Activated gamma-delta T cell treated with anti-CD3 and anti-CD28 coated beads, Interleukin-2, amount 50 U/mL, for 16 hours (primary cell): ENCODE measurements around the gene SERPINE1.
A peak's percentile ranks its signal among the peaks of the same experiment; 100 is the strongest.

Experiments
- DNase-seq: peaks from one replicate; pipeline ENCODE4 v3.0.0-alpha.2; 2020; ENCODE audit warnings: low read depth

Gene SERPINE1

DNA sequence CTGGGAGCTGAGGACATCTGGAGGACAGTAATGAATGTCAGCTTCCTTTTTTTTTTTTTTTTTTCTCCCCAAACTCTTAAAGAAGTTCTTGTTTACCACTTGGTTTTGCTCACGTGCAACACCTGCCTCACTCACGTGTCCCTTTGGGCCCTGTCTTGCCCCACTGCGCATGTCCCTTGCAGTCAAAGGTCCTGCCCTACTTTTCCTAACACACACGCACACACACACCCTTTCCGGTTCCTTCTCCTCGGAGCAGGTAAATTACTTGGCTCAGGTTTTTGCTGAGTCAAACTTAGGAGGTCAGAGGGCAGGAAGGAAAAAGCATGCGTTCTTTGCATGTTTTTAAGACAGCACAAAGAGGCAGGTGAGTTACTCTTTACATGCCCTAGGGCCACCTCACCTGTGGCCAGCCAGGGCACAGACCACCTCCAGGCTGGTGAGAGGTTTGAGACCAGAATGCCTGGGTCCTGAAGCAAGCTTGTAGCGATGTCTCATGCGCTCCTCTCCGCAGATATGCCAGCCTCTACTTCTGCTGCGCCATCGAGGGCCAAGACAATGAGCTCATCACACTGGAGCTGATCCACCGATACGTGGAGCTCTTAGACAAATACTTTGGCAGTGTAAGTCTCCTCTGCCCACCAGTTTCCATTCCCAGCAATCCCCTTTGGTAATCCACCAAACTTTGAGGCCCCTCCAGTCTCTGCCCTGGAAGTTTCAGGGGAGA is 30.1 kb downstream of the SERPINE1 start:
- no peak for DNase-seq

DNA sequence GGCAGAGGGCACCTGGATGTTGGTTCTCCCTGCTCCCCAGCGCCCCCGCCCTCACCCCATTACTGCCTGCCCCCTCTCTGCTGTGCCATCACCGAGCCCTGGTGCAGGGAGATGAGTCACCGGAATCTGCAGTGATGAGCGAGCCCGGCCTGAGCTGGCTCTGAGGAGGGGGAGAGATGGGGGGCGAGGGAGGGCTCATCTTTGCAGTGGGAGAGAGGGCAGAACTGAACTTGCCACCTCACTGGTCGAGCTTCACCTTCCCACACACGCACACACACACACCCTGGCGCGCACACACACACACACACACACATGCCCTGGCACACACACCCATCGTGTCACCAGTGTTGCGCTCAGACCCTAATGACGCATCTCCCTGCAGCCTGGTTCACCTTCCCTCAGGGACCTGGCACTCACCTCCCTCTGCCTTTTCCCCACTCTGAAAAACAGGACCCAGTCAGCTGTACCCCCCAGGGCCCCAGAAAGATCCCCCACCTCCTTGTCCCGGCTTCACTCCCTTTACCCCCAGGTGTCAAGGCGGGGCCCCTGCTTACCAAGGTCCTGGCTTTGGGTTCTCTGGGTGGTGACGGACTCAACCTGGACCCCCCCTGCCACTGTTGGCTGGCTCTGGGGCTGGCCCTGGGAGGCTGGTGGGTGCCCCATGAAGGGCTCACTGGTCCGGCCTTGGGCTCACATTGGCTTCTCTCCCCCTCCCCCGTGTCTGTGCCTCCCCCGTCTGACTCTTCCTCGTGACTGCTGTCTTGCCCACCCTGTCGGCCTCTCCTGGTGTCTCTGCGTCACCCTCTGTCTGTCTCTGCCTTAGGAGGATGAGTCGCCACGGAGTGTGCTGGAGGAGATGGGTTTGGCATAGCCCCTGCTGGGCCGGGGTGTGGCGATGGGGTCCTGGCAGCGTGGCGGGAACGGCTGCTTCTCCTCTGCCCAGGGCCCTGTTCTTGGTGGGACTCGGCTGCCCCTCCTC is 33.1 kb downstream of the SERPINE1 start:
- DNase-seq, result no peak

DNA sequence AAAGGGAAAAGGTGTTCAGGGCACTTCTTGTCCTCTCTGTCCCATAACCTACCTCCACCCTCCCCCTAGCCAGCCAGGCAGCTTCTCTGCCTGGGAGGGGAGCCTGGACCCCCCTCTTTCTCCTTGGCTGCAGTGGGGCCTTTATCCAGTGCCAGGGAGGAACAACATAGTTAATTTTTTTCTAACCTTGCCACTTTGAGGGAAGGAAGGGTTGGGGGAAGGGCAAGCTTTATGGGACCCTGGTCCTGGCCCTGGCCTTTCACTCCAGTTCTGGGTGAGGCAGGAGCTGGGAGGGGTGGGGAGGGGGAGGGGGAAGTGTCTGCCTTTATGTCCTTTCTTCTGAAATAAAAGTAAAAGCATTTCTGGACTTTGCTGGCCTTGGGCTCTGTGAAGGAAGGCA is 34.0 kb downstream of the SERPINE1 start:
- no peak for DNase-seq

DNA sequence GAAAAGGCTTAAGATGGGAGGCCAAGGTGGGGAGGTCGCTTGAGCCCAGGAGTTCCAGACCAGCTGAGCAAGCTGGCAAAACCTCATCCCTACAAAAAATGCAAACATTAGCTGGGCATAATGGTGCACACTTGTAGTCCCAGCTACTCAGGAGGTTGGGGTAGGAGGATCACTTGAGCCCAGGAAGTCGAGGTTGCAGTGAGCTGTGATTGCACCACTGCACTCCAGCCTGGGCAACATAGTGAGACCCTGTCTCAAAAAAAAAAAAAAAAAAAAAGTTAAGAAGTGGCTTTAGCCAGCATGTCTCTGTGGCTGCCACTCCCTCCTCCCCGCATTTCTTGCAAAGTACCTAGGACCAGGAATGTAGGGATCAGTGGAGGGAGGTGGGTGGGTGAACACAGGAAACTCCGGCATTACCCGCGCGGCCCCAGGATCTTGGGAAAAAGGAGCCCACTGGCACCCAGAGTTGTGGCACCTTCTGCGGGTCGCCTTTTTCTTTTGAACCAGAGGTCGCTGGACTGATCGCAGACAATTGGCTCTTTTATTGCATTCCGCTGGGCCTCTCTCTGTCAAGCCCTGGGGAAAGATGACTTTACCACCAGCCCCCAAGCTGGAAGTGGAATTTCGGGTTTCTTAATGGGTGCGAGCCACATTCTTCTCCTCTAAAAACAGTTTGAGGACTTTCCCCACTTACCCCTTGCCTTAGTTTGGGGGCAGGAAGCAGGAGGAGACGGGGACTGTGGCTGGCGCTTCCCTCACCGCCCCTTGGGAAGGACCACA is 35.0 kb downstream of the SERPINE1 start:
- no peak for DNase-seq

DNA sequence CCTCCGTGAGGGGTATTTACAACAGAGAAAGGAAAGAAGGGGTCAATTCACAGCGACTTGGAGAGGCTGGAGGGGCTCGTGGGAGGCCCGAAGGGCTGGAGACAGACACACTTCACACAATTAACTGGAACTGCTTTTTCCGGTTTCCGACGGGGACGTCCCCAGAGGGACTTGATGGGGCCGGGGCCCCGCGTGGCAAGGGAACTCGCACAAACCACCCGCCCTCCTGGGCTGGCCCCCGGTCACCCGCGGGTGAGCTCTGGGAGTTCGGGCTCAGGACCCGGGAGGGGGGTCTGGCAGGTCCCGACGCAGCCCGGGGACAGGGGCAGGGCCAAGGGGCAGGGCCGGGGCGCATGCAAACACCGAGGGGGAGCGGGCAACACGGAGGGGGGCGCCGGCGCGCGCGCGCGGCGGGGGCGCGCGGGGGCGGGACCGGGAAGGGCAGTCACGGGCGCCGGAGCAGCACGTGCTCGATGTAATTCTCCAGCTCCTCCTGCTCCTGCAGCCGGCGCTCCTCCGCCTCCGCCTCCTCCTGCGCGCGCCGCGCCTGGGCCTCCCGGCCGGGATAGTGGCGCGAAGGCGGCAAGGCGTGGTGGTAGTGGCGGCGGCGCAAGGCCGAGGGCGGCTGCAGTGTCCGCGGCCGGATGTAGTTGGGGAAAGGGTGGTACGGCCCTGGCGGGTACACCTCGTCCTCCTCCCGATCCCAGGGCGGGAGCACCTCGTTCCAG is 35.8 kb downstream of the SERPINE1 start:
- no peak for DNase-seq

DNA sequence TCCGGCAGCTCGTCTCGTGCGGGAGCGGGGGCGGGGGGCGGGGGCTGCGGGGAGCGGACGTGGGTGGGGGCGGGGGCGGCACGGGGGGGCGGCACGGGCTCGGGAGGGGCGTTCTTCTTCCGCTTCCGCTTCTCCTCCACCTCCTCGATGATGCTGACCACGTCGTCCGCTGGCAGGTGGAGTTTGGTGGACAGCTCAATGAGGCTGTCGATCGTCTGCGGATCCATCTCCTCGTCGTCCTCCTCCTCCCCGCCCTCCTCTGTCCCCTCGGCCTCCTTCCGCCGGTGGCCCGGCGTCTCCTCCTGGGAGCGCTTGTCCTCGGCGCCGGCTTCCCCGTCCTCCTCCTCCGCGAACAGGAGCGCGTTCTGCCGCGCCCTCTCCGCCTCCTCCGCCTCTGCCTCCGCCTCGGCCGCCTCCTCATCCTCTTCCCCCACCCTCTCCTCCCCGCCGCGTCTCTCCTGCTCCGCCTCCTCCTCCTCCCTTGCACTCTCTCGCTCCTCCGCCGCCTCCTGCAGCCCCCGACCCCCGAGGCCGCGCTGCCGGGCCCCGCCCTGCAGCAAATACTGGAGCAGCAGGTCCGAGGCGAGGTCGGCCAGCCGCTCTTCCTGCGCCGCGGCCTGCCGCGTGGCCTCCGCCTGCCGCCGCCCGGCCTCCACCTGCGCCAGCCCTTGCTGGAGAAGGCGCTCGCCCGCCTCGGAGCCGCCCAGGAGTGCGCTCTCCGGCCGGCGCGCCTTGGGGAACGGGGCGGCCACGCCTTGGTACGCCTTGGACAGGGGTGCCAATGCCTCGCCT is 36.6 kb downstream of the SERPINE1 start:
- DNase-seq, result no peak

DNA sequence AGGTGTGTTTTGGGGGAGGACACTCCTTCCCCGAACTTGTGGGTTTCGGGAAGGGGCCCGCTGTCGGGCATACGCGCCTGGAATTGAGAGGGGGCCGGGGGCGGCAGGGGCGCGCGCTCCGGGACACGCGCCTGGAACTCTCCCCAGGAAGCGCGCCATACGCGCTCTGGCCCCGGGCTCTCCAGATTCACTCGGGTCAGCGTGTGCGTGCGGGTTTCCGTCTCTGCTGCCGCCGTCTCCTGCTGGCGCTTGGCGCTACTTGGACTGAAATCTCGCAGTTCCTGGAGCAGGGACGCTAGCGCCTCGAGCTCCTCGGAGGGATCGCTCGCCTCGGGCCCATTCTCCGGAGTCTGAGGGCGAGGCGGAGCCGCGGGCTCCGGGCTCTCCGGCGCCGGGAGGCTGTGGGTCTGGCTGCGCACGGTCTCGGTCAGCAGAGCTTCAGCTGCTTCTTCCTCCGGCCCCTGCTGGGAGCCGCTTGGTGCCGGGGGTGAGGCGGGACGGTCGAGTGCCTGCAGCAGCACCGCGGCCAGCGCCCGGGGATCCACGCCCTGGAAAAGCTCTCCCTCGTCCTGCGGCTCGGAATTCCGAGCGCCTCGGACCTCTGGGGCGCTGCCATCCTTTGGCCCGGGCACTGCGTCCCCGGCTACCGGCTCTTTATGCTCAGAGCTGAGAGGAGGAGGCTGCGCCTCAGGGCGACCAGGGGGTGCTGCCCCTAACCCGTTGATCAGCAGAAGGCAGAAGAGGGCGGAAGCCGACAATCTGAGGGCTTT is 37.4 kb downstream of the SERPINE1 start:
- DNase-seq, result no peak

DNA sequence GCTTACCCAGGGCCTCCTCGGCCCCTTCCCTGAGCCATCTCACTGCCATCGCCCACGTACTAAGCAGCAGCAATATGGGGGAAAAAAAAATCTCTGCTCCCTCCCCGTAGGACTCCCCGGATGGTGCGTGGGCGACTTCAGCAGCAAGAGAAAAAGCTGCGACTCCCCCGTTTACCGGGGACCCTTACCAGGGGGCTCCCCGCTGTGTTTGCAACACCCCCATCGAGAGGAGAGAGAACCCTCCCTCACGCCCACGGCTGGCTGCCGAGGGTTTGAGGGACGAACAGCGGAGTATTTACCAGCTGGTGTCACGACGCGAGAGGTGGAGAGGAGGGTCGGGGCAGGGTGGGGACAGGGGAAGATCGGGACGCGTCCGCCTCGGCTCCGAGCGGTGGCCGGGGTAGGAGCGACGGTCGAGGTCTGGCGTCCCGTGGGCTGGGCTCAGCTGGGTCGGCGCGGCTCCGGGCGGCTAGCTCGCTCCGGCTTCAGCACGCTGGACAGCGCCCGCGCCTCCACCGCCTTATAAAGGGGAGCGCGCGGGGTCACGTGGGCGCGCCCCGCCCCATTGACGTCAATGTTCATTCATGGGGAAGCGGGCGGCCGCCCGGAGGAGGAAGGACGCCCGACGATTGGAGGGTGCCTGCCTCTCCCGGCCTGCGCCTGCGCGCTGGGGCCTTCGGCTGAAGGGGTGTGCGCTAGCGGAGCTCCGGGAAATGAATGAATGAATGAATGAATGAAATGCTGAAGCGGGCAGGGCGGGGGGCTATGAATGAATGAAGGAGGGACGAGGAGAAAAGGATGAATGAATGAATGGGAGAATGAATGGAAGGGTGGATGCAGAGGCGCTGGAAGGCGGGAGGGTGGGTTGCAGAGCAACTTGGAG is 38.4 kb downstream of the SERPINE1 start, which contains the start of gene VGF:
Gene VGF (minus strand): TSS at position 495 of the 883 bp plus-strand sequence. CDS start 726 bp downstream, outside the sequence.
- DNase-seq, result peak; percentile 81

DNA sequence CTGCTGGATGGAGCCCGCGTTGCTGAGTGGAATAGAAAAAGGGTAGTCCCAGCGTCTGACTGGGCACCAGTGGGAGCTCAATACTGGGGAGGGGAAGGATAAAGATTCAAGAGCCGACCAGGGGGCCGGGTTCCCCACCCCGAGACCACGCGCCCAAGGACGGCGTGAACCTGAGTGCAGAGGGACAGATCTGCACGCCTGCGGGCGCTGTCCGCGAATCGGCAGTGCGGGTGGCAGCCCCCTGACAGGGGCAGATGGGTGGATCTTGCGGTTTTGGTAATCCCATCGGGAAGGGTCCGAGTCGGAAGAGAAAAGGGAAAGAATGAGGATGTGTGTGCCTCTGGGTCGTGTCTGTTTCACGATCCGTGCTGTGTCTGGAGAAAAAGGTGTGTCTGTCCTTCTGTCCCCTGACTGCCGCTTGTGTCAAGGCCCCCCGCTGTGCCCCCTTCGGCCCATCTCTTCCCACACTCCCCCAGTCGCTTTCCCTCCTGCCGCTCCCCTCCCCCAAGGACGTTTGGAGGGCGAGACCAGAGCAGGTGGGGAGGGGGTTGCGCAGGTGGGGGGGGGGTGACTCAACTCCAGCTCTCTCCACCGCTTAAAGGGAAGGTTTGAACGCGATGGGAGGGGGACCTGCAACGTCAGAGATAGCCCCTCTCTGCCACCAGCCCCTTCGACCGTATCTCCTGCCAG is 39.2 kb downstream of the SERPINE1 start:
- no peak for DNase-seq

DNA sequence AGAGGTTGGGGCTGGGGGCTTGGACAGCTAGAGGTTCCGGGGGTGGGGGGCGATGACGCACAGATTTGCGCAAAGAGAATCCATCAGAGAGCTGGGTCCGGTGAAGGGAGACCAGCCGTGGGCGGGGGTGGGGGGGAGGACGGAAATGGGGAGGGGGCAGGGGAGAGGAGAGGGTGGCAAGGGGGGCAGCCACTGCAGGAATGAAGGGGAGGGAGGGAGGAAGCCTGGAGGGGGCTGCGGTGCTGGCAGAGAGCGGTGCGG is 39.7 kb downstream of the SERPINE1 start:
- DNase-seq, result no peak

DNA sequence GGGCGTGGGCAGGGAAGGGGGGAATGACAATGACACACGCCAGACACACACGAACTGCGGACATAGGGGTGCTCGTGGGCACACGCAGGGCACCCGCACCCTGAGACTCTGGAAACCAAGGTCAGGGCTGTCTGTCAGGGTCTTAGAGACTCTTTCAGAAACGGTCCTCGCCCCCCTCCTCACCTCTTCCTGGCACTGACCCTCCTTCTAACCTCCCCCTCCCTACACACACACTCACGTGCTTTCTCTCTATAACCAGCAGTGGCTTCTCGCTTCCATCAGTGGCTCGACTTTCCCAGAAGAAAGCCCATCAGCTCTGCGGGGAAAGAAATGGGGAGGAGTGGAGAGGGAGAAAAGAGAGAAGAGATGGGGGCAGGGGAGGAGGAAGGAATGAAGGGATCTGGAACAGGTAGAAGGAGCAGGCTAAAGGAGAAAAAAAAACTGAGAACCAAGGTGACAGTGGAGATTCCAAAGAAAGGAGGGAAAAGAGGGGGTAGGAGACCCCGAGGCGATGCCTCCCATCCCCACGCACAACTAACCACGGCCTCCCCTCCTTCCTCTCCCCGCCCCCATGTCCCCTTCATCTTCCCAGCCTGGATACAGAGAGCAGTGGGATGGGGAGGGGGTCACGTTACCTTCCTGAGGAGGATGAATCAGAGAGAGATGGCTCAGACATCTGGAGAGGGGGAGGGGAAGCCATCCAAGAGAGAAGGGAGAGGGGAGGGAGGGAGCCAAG is 40.2 kb downstream of the SERPINE1 start:
- no peak for DNase-seq

DNA sequence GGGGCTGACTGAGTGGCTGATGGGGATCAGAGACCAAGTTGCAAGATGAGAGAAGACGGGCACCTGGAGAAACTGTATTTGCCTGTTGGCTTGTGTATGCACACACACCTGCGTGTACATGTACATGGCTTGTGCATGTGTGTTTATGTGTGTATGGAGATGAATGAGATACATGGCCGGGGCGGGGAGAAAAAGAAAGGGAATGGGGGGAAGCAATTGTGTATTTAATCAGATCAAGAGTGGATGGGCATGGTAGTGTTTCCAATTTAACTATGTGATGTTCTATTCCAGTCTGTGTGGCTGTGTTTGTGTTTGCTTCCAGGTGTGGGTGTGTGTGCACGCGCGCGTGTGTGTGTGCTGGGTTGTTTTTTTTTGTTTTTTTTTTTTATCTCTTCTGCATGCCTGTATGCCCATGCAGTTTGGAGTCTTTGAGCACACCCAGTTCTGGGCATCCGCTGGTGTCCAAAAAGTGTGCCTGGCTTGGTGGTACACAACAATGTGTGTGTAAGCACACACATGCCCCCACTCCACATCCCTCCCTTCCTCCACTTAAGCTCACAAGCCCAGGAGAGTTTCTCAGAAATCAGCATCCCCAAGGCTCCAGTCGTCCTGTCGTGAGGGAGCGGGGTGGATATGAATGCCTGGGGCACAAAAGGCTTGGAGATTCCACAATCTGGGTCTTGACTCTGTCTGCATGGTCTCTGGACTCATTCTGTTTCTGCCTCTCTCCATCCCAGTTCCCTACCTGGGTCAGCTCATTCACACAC is 40.9 kb downstream of the SERPINE1 start:
- DNase-seq, result no peak

DNA sequence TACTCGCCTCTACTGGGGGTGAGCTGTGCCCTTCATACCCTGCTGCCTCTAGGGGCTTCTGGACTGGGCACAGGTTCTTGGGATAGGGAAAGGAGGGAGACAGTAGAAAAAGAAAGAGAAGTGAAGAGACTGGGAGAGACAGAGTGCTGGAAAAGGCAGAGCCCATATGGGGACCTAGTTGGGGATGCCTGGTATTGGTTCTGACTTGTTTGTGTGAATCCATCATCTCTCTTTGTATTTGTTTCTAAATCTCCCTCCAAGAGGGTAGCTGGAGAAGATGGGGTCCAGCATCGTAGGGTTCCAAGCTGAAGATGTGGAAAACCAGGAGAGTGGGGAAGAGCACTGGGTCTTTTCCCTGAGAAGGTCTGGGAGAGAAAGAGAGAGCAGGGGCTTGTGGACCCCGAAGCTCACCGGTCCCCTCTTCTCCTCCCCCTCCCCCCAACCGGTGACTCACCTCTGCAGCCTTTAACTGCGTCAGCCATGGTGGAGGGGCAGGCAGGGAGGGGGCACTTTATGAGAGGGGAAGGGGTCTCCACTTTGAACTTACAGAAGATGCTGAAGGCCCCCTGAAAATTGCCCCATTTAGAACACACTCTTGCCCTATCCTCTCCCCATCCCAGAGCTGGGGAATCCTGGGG is 41.6 kb downstream of the SERPINE1 start:
- no peak for DNase-seq

DNA sequence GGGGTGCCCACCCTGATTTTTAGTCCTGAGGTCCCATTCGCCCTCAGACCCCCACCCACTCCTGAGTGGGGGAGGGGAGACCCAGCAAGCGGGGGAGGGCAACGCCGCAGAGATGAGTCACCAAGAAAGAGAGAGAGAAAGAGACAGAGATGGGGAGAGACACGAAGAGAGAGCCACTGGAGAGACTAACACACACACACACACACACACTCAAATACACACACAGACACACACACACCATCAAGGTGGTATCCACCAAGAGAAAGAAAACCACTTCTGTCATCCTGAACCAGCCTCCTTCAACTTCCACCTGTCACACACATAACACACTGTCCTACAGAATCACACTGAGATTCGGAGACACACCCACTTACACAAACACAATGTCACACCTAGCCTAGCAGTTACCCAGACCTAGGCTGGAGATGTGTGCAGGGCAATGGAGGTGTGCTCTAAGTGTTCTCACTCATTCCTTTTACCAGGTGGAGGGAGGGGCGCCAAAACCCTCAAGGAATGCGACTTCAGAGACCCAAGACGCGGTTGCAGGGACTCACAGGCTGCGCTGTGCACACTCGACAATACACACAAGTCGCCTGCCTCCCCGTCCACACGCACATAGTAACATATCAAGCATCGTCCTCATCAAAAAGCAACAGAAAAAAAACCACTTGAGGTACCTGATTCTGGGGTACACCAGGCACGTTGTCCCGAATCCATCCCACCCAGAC is 42.4 kb downstream of the SERPINE1 start:
- DNase-seq, result no peak

DNA sequence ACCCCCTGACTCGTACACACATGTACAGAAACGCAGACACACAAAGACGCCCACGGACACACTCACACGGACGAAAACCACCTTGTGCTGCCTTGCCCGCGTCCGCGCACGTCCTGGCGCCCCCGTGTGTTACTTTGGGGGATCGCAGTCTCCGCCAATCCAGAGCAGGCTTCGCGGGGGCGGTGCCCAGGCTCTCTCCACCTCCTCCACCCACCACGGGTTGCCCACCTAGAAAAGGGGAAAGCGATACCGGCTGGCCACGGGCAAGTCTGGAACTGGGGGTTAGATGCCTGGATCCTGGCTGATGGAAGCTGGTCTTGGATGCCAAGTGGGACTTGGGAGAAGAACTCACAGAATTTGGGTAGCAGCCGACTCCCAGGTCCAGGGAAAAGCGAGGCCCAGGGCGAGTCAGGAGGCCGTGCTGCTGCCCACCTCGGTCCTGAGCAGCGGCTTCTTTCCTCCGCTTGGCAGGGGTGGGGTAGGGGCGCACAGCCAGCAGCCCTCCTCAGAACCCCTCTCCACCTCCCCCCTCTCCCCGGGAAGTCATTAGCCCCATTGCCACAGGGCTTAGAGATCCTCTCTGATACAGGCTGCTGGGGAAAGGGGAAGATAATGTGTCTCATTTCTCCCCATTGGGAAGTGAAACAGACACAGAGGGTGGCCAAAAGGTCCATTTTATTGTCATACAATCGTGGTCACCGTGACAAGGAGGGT is 43.1 kb downstream of the SERPINE1 start:
- DNase-seq, result peak; percentile 70
